Gastroesophageal sphincter (tissue), 4 donors: Measurements from ENCODE around the gene TSSK3. TPM values are rescaled to one million over a fixed set of nuclear protein-coding genes. Genes with fewer than 3 reads are reported as not detected.

Source experiments
- ATAC-seq: fragments of 150-250 bp; one replicate; pipeline ENCODE4 v1.9.1; 2016; ENCODE audit warnings: mild to moderate bottlenecking, moderate library complexity
- H3K27ac ChIP-seq, 4 donors: fragments of 200-600 bp; sonication (generic) in 3 of 4; 1 replicate in 3 of 4; 2 replicates in 1 of 4; pipeline ENCODE4 v1.5.1; 2016 to 2019
- H3K27me3 ChIP-seq: fragments of 200-600 bp; sonication (generic); one replicate; pipeline ENCODE4 v1.5.1; 2019
- H3K36me3 ChIP-seq, 2 donors: fragments of 200-600 bp; sonication (generic); one replicate each; pipeline ENCODE4 v1.5.1; 2019; ENCODE audit warnings: control low read depth in 1 of 2
- H3K4me1 ChIP-seq, 3 donors: fragments of 200-600 bp; sonication (generic); 1 replicate in 2 of 3; 2 replicates in 1 of 3; pipeline ENCODE4 v1.5.1; 2016 to 2019; ENCODE audit warnings: control low read depth in 2 of 3
- H3K4me3 ChIP-seq, 2 donors: fragments of 200-600 bp; sonication (generic); one replicate each; pipeline ENCODE4 v1.5.1; 2019; ENCODE audit warnings: mild to moderate bottlenecking in 1 of 2, moderate library complexity in 1 of 2
- H3K9me3 ChIP-seq, 3 donors: fragments of 200-600 bp; sonication (generic); one replicate each; pipeline ENCODE4 v1.5.1; 2017 to 2019; ENCODE audit warnings: control low read depth in 2 of 3
- CTCF ChIP-seq, 4 experiments: fragments of 200-600 bp in 2 of 4; fragments of 450-650 bp in 2 of 4; sonication (generic) in 1 of 4; IDR thresholded peaks; one replicate each; pipeline ENCODE4 v1.5.1; 2017 to 2019; ENCODE audit warnings: antibody characterized with exemption in 4 of 4, mild to moderate bottlenecking in 2 of 4, moderate library complexity in 2 of 4
- EP300 ChIP-seq: sonication (generic); formaldehyde crosslinking; IDR thresholded peaks from one replicate; pipeline ENCODE4 v1.6.1; 2017; ENCODE audit warnings: antibody characterized with exemption, mild to moderate bottlenecking
- POLR2A ChIP-seq, 2 donors: fragments of 450-650 bp; IDR thresholded peaks; one replicate each; pipeline ENCODE4 v1.6.1; 2017; ENCODE audit warnings: antibody characterized with exemption in 2 of 2, mild to moderate bottlenecking in 2 of 2, moderate library complexity in 1 of 2
- POLR2AphosphoS5 ChIP-seq: sonication (generic); formaldehyde crosslinking; IDR thresholded peaks from one replicate; pipeline ENCODE4 v1.6.1; 2017; ENCODE audit warnings: antibody characterized with exemption
- WGBS, 2 donors: methylation state at CpG; one replicate each; pipeline ENCODE4 v1.1.5; 2018; ENCODE audit warnings: low coverage in 1 of 2; 5-methylcytosine and 5-hydroxymethylcytosine counted together
- total RNA-seq, 4 donors: library from RNA; depleted of rRNA; stranded (reverse); fragments of >200 nt; gene quantifications; one replicate each; pipeline ENCODE4 v1.1.0, GENCODE V29; 2016

The TSSK3 gene
- total RNA-seq, 4 donors from 2014 or later: 3.6 TPM; not detected in 3

GRCh38 chr1:32350785-32351398 is 11.4 kb upstream of the TSSK3 start:
- peaks cover 0 to 55% (median 25%) of the 10 kb centered on the region in 3 donors for H3K4me1 ChIP-seq
- no peaks in the 10 kb centered on the region for H3K9me3 ChIP-seq
- peak overlapping the region; percentile 64 to 90 for H3K4me3 ChIP-seq
- H3K27ac ChIP-seq: peak overlapping the region; percentile 82 to 97 (median 94)
- TF ChIP-seq CTCF (IDR thresholded peaks at IDR 0.05) (peak in 3 of 4 experiments; percentile 30 to 91 (median 57)), EP300 (no peak)
- peaks cover 0 to 7% of the 10 kb centered on the region in 2 donors for H3K36me3 ChIP-seq
- WGBS, 2 donors: 0 to 100% methylated on average over 1 to 2 of the region's 28 CpGs
- H3K27me3 ChIP-seq: no peaks in the 10 kb centered on the region
- peak; percentile 71 for ATAC-seq

- peak overlapping the region; percentile 64 to 90 for H3K4me3 ChIP-seq
- no peaks in the 10 kb centered on the region for H3K9me3 ChIP-seq
- peak overlapping the region; percentile 82 to 97 (median 94) for H3K27ac ChIP-seq
- H3K4me1 ChIP-seq: peaks cover 0 to 55% (median 25%) of the 10 kb centered on the region in 3 donors
- 0% methylated on average over 3 of the region's 75 CpGs; no CpG with 5 or more reads in 1 of the 2 donors for WGBS, 2 donors
- TF ChIP-seq EP300 (no peak), POLR2A (IDR thresholded peaks at IDR 0.05) (peak; percentile 92 to 93), CTCF (IDR thresholded peaks at IDR 0.05) (peak in 3 of 4 experiments; percentile 4 to 11 (median 9)), POLR2AphosphoS5 (peak; percentile 90)
- H3K36me3 ChIP-seq: peaks cover 0 to 7% of the 10 kb centered on the region in 2 donors
- no peaks in the 10 kb centered on the region for H3K27me3 ChIP-seq
- ATAC-seq: peak; percentile 94
These were observed 10.7 kb upstream of the TSSK3 start for GRCh38 chr1:32351399-32352238.

- ATAC-seq: no peak
- Histone ChIP-seq H3K4me3 (peak overlapping the region; percentile 64 to 90), H3K4me1 (peaks cover 0 to 55% (median 25%) of the 10 kb centered on the region in 3 donors), H3K9me3 (no peaks in the 10 kb centered on the region), H3K27ac (peak overlapping the region; percentile 82 to 97 (median 94)), H3K27me3 (no peaks in the 10 kb centered on the region), H3K36me3 (peaks cover 0 to 7% of the 10 kb centered on the region in 2 donors)
- 60 to 90% methylated on average over 3 to 5 of the region's 8 CpGs for whole genome bisulfite sequencing, 2 donors
- no peak for TF ChIP-seq POLR2AphosphoS5
- no peak for TF ChIP-seq EP300
- TF ChIP-seq CTCF (IDR thresholded peaks at IDR 0.05): no peak
- TF ChIP-seq POLR2A (IDR thresholded peaks at IDR 0.05): no peak
These were observed 10.0 kb upstream of the TSSK3 start for GRCh38 chr1:32352239-32352745.

GRCh38 chr1:32352831-32353383 is 9.4 kb upstream of the TSSK3 start:
- Histone ChIP-seq H3K27me3 (no peaks in the 10 kb centered on the region), H3K27ac (peak overlapping the region in 3 of 4 donors; percentile 57 to 94 (median 94)), H3K9me3 (no peaks in the 10 kb centered on the region), H3K36me3 (peaks cover 0 to 7% of the 10 kb centered on the region in 2 donors), H3K4me1 (peaks cover 0 to 55% (median 25%) of the 10 kb centered on the region in 3 donors), H3K4me3 (peak overlapping the region in 1 of 2 donors; percentile 90)
- 60 to 65% methylated on average over 1 to 2 of the region's 2 CpGs for WGBS, 2 donors
- no peak for ATAC-seq
- TF ChIP-seq POLR2AphosphoS5 (no peak), EP300 (no peak), CTCF (IDR thresholded peaks at IDR 0.05) (no peak), POLR2A (IDR thresholded peaks at IDR 0.05) (no peak)
